ENCODE results near the gene HPS4. TPM values are rescaled to one million over a fixed set of nuclear protein-coding genes. Genes with fewer than 3 reads are reported as not detected.
A peak's percentile ranks its signal among the peaks of the same experiment; 100 is the strongest.

Gene HPS4
- total RNA-seq, 4 donors from 2014 or later: 21.9 to 28.5 (median 24.5) TPM

DNA sequence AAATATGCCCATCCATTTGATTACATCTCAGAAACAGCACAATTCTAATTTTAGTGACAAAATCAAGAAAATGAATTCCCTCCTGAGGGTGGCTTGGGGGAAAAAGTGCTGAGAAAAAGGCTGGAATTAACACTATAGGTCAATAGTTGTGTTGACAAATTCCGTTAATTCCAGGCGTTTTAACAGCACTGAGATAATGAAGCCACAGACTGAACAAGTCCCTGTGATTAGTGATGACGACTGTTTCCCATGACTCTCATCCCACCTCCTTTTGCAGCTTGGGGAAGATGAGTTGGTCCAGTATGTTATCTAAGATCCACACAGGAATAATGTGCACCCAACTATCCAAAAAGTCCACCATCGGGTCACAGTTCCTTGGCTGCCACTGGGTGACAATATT lies 12.9 kb upstream of the HPS4 start:
- 78 to 86% methylated on average over 4 of the region's 4 CpGs for WGBS, 2 donors
- Histone ChIP-seq H3K27ac (no peak overlapping the region), H3K9me3 (no peaks in the 10 kb centered on the region), H3K36me3 (peaks cover 44 to 100% (median 65%) of the 10 kb centered on the region in 3 donors), H3K4me1 (peaks cover 0 to 27% (median 5%) of the 10 kb centered on the region in 3 donors), H3K27me3 (no peaks in the 10 kb centered on the region), H3K4me3 (no peak overlapping the region)
- intact Hi-C loops (cut with DNase I): no loop called here
- no peak for TF ChIP-seq POLR2A (IDR thresholded peaks at IDR 0.05)
- TF ChIP-seq, protein P1, sequence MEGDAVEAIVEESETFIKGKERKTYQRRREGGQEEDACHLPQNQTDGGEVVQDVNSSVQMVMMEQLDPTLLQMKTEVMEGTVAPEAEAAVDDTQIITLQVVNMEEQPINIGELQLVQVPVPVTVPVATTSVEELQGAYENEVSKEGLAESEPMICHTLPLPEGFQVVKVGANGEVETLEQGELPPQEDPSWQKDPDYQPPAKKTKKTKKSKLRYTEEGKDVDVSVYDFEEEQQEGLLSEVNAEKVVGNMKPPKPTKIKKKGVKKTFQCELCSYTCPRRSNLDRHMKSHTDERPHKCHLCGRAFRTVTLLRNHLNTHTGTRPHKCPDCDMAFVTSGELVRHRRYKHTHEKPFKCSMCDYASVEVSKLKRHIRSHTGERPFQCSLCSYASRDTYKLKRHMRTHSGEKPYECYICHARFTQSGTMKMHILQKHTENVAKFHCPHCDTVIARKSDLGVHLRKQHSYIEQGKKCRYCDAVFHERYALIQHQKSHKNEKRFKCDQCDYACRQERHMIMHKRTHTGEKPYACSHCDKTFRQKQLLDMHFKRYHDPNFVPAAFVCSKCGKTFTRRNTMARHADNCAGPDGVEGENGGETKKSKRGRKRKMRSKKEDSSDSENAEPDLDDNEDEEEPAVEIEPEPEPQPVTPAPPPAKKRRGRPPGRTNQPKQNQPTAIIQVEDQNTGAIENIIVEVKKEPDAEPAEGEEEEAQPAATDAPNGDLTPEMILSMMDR (IDR thresholded peaks at IDR 0.05): no peak
- DNase-seq: no peak

DNA sequence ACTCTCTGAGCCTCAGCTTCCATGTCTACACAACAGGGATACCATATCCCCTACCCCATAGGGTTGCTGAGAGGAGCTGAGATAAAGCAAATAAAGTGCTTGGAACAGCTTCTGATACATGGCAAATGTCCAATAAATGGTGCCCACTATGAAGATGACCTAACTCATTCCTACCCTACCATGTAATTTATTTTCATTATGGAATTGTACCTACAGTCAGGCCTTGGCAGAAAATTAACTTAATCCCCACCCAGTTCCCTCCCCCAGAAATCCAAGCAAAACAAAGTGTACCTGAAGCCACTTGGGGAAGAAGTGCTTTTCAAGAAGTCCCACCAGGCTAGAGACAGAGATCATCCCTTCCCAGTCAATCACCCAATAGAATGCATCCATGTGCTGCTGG lies 10.9 kb upstream of the HPS4 start:
- peak overlapping the region in 3 of 4 donors; percentile 78 to 86 (median 86) for H3K27ac ChIP-seq
- no peaks in the 10 kb centered on the region for H3K27me3 ChIP-seq
- H3K36me3 ChIP-seq: peaks cover 33 to 100% (median 70%) of the 10 kb centered on the region in 3 donors

DNA sequence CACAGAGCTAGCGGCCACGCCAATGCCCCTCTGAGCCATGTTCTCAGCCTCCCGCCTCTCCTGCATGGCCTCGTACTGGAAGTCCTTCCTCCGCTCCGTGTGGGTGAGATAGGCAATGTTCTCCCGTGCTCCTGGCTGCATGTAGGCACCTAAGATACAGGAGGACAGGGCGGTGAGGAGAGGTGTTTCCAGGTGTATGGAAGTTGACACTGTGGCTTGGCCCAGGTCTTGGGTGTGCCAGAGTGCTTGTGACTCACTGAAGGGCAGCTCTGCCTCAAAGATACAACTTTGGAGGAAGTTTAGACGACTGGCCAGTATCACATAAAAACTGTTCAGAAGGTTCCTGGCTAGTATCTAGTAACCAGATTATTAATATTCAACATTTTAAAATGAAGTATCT lies 8.6 kb upstream of the HPS4 start:
- no peak overlapping the region for H3K4me3 ChIP-seq
- no peaks in the 10 kb centered on the region for H3K27me3 ChIP-seq
- intact Hi-C loops (cut with DNase I): no loop called here
- H3K9me3 ChIP-seq: no peaks in the 10 kb centered on the region
- TF ChIP-seq POLR2A (IDR thresholded peaks at IDR 0.05): no peak
- TF ChIP-seq, protein P1 (IDR thresholded peaks at IDR 0.05): no peak
- DNase-seq: no peak
- WGBS, 2 donors: 55 to 86% methylated on average over 2 to 9 of the region's 9 CpGs
- H3K4me1 ChIP-seq: peaks cover 0 to 27% (median 5%) of the 10 kb centered on the region in 3 donors
- peak overlapping the region in 3 of 4 donors; percentile 78 to 86 (median 86) for H3K27ac ChIP-seq
- H3K36me3 ChIP-seq: peaks cover 31 to 100% (median 66%) of the 10 kb centered on the region in 3 donors

More for the DNA sequence above, 10.9 kb upstream of the HPS4 start:
- Histone ChIP-seq H3K4me3 (no peak overlapping the region), H3K4me1 (peaks cover 0 to 27% (median 5%) of the 10 kb centered on the region in 3 donors), H3K9me3 (no peaks in the 10 kb centered on the region)
- no peak for TF ChIP-seq POLR2A (IDR thresholded peaks at IDR 0.05)
- TF ChIP-seq, protein P1 (IDR thresholded peaks at IDR 0.05): no peak
- intact Hi-C loops (cut with DNase I): no loop called here
- no peak for DNase-seq

DNA sequence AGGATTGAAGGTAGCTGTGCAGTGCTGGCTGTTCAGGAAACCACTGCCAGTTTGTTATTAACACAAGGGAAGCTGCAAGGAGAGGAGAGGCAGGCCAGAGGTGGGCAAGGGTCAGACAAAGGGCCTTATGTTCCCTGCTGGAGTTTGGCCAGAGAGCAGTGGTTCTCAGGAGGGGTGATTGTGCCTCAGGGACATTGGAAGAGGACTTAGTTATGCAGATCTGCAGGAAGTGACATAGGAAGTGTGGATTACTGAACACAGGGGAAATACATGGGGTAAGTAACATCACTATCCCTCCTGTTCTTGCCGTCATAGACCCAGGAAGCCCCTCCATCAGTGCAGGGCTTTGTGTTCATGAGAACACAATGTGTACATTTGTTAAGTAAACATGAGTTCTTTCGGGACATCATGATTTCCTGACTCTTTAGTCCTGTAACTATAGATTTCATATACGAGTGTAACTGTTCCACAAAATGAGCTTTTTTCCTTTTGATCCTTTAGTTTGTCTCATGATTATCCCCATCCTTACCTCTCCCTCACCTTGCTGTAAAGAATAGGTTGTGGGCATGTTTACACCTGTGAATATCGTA lies 6.0 kb upstream of the HPS4 start:
- H3K4me3 ChIP-seq: no peak overlapping the region
- peaks cover 16 to 77% (median 45%) of the 10 kb centered on the region in 3 donors for H3K36me3 ChIP-seq
- intact Hi-C loops (cut with DNase I): no loop called here
- H3K9me3 ChIP-seq: no peaks in the 10 kb centered on the region
- no peak overlapping the region for H3K27ac ChIP-seq
- peaks cover 0 to 47% (median 14%) of the 10 kb centered on the region in 3 donors for H3K4me1 ChIP-seq
- no peaks in the 10 kb centered on the region for H3K27me3 ChIP-seq
- 72% methylated on average over 4 of the region's 4 CpGs for WGBS, 2 donors
- DNase-seq: no peak
- TF ChIP-seq, protein P1 (IDR thresholded peaks at IDR 0.05): no peak
- no peak for TF ChIP-seq POLR2A (IDR thresholded peaks at IDR 0.05)

DNA sequence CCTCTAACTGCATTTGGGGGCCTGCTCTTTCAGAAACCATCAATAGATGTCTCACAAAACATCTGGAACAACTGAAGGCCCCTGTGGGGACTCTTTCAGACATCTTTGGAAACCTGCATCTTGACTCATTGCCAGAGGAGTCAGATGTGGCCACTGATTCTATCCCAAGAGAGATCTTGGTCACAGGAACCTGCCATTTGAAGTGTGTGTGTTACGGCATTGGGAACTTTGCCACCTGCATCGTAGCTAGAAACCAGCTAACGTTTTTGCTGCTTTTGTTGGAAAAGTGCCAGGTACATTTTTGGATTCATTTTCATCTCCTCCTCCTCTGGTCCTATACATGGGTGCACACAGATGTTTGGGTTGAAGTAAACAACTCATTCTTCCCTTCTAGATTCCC lies 4.4 kb upstream of the HPS4 start:
- no peak overlapping the region for H3K4me3 ChIP-seq
- H3K36me3 ChIP-seq: peaks cover 5 to 62% (median 33%) of the 10 kb centered on the region in 3 donors
- 37 to 52% methylated on average over 3 of the region's 3 CpGs for WGBS, 2 donors
- peaks cover 4 to 42% (median 13%) of the 10 kb centered on the region in 3 donors for H3K4me1 ChIP-seq
- no peaks in the 10 kb centered on the region for H3K9me3 ChIP-seq
- TF ChIP-seq, protein P1 (IDR thresholded peaks at IDR 0.05): no peak
- TF ChIP-seq POLR2A (IDR thresholded peaks at IDR 0.05): no peak
- H3K27me3 ChIP-seq: no peaks in the 10 kb centered on the region
- intact Hi-C loops (cut with DNase I): no loop called here
- DNase-seq: no peak
- H3K27ac ChIP-seq: no peak overlapping the region
